Measurements from ENCODE around the gene OTUD3. TPM values are rescaled to one million over a fixed set of nuclear protein-coding genes. Genes with fewer than 3 reads are reported as not detected.
A peak's percentile ranks its signal among the peaks of the same experiment; 100 is the strongest.
"Not testable (repeated sequence)": the region's sequence is repeated elsewhere in the genome, so short reads cannot be mapped to it uniquely, and the experiment has no call there.

The OTUD3 gene, protein sequence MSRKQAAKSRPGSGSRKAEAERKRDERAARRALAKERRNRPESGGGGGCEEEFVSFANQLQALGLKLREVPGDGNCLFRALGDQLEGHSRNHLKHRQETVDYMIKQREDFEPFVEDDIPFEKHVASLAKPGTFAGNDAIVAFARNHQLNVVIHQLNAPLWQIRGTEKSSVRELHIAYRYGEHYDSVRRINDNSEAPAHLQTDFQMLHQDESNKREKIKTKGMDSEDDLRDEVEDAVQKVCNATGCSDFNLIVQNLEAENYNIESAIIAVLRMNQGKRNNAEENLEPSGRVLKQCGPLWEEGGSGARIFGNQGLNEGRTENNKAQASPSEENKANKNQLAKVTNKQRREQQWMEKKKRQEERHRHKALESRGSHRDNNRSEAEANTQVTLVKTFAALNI
- total RNA-seq: 7.4 TPM

DNA sequence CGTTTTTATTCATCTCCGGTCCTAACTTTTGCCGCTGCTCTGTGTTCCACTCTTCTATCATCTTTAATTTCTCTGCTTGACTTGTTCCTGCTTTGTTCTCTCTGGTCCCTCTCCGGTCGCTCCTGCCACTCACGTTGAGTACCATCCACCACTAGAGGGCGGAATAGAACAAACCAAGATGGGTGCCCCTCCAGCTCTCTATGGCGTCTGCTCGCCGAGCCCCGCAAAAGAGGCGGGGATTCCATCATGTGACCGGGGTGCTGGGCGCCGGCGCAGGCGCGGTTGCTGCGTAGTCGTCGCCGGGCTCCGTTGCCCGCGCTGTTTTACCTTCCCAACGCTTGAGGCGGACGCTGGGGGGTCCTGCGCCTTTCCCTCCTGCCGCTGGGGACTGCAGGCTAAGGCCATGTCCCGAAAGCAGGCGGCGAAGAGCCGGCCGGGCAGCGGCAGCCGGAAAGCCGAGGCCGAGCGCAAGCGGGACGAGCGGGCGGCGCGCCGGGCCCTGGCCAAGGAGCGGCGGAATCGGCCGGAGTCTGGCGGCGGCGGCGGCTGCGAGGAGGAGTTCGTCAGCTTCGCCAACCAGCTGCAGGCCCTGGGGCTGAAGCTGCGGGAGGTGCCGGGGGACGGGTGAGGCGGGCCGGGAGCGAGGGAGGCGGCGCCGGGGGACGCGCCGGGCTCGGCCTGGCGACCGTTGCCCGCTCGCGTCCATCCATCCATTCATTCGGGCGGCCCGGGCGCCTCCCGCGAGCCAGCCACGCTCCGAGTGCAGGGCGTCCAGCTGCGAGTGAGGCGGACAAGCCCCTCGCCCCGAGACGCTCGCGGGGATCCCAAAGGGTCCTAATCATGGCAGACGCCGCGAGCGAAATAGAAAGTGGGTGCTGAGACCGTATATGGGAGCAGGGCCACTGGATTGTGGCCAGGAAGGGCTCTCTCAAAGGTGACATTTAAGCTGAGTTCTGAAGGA is at the start of gene OTUD3:
TSS of gene OTUD3 (plus strand) at position 285 of the 961 bp plus-strand sequence. CDS start at position 404, 119 bp downstream.
- DNase-seq (ENCODE audit: low spot score): peak; percentile 97

GRCh38 chr1:19835578-19835977 is 46.6 kb upstream of the OTUD3 start:
- no peak for DNase-seq (ENCODE audit: low spot score)

GRCh38 chr1:19837866-19838265 is 44.3 kb upstream of the OTUD3 start:
- DNase-seq (ENCODE audit: low spot score): no peak

GRCh38 chr1:19840228-19840627 is 42.0 kb upstream of the OTUD3 start:
- DNase-seq (ENCODE audit: low spot score): no peak

DNA sequence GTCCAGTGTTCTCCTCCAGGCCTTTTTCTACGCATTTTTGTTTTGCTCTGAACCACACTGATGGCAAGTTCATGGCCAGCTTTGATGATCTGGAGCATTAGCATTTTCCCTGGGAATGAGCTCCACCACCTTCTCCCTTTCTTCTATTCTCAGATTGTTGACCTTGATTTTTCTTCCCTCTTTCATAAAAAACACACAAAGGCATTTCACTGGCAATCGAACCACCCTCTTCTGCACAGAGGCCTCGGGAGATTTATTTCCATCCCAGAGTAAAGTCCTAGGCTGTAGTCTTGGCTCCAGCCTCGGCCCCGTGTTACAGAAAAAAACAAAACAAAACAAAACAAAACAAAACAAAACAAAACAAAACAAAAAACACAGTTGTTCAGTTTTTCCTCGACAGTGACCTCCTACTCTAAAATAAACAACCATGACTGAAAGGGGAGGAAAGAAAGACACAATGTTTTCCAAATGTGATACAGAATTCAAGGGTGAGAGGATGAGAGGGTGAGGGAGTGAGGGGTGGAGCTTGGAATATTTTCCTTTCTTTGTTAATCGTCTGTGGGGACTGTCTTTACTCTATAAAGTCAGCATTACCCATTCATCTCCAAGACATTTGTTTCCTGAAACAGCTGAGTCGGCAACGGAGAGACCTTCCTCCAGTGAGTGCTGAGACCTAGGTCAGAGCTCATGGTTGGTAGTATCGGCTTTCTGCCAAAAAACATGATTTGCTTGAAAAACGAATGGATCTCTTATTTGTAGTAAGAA is 37.3 kb upstream of the OTUD3 start:
- no peak for DNase-seq (ENCODE audit: low spot score)

DNA sequence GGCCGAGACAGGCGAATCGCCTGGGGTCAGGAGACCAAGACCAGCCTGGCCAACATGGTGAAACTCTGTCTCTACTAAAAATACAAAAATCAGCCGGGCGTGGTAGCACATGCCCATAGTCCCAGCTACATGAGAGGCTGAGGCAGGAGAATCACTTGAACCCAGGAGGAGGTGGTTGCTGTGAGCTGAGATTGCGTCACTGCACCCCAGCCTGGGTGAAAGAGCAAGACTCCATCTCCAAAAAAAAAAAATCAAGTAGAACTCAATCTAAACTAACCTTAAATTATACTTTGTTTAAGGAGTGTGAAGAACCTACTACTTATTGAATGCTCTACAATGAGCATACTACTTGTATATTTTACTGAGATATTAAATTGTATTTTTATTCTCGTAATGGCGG is 36.6 kb upstream of the OTUD3 start:
- no peak for DNase-seq (ENCODE audit: low spot score)

DNA sequence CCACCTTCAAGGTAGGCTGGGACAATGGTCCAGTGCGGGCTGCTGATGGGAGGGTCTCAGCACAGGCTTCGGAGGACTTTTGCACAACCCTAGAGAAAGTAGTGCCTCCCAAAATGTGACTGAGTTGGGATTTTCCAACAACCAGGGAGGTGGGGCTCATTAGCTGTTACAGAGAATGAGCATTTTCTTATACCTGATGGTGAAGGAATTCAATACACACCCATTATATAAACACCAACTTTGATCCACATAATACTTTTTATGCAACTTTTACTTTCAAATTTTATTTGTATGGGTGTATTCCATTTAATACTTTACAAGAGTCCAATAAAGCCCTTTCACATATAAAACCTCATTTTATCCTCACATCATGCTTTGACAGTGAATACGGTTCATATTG is 35.9 kb upstream of the OTUD3 start:
- DNase-seq (ENCODE audit: low spot score): no peak

GRCh38 chr1:19847334-19847733 is 34.9 kb upstream of the OTUD3 start:
- not testable (repeated sequence) for DNase-seq (ENCODE audit: low spot score)

GRCh38 chr1:19849307-19849706 is 32.9 kb upstream of the OTUD3 start:
- DNase-seq (ENCODE audit: low spot score): not testable (repeated sequence)

- DNase-seq (ENCODE audit: low spot score): no peak
These were observed 32.0 kb upstream of the OTUD3 start for GRCh38 chr1:19850214-19850613.

GRCh38 chr1:19852036-19852435 is 30.2 kb upstream of the OTUD3 start:
- no peak for DNase-seq (ENCODE audit: low spot score)

GRCh38 chr1:19854866-19855265 is 27.3 kb upstream of the OTUD3 start:
- DNase-seq (ENCODE audit: low spot score): no peak

DNA sequence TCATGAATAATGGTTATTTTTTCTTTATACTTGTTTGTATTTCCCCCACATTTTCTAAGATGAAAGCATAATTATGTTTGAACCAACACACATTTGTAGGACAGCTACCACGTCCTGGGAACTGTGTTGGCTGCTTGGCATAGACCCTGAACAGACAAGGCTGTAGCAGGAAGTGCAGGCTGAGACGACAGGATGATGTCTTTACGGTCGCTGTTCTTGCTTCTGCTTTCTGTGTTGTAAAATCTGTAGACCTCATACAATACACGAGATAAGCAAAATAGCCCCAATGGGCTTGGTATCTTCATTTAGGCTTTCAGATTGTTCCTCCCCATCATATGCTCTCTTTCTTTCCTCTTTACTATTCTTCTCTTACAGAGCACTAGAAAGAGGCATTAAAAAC is 23.3 kb upstream of the OTUD3 start:
- DNase-seq (ENCODE audit: low spot score): no peak

DNA sequence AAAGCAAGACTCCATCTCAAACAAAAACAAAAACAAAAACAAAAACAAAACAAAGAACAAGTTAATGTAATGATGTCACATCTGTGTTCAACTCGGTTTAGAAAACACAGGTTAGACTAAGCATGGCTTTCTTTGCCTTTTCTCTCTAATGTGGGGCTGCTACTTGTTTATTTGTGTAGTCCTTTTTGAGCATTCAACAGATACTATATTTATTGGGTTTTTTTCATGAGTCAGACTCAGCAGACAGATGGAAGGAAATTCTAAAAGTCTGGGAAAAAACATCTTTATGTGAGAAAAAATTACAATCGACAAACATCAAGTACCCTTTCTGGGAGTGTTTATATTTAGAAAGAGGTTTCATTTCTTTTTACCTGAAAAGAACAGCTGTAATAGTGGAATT is 22.3 kb upstream of the OTUD3 start:
- no peak for DNase-seq (ENCODE audit: low spot score)

- DNase-seq (ENCODE audit: low spot score): no peak
These were observed 21.8 kb upstream of the OTUD3 start for GRCh38 chr1:19860418-19860817.

- DNase-seq (ENCODE audit: low spot score): peak; percentile 31
These were observed 21.2 kb upstream of the OTUD3 start for GRCh38 chr1:19861034-19861433.

- no peak for DNase-seq (ENCODE audit: low spot score)
These were observed 20.2 kb upstream of the OTUD3 start for GRCh38 chr1:19861842-19862530.

DNA sequence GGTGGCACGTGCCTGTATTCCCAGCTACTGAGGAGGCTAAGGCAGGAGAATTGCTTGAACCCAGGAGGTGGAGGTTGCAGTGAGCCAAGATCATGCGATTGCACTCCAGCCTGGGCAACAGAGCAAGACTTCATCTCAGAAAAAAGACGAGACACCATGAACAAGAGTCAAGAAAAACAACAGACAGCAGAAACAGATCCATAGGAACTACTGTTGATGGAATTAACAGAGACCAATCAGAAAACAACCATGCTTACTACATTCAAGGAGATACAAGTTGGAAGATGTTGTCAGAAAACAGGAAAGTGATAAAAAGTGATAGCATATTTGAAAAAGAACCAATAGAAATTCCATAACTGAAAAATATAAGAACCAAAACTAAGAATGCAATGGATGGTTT is 19.3 kb upstream of the OTUD3 start:
- no peak for DNase-seq (ENCODE audit: low spot score)

DNA sequence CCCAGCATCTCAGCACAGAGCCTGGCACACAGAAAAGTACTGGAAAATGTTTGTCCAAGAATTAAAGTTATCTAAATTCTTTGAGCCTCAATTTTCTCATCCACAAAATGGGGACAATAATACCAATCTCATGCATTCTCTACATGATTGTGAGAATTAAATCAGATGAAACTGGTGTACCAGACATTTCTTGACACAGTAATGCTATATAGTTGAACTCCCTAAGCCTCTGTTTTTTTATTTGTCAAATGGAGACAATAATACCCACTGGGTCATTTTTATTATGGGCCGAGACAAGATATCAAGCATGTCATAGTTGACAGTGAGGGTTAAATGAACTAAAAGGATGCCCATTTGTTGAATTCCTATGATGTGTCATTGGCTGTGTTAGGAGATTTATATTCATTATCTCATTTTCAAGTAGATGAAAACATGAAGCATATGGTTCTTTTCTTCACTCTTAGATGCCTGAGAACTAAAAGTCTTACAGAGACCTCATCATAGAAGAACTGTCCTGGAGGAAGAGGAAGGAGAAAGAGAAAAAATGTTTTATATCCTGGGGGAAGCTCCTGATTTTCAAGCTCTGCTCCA is 17.5 kb upstream of the OTUD3 start:
- no peak for DNase-seq (ENCODE audit: low spot score)

GRCh38 chr1:19866029-19866428 is 16.2 kb upstream of the OTUD3 start:
- DNase-seq (ENCODE audit: low spot score): no peak

DNA sequence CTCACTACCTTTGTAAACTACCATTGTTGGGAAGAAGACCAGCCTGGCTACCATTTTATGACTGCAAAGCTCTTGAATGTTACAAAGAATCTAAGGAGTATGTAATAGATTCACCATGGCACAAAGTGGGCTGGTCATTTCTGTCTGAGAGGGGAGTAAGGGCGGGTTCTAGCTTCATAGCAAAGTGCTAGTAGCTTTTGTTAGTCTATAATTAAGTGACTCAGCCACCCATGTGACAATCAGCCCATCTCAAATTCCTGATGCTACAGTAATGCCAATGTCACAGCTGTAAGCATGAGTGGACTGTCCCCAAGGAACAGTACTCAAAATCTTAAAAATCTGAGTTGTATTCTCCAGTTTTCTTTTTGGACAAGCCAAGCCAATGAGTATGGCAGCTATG is 15.4 kb upstream of the OTUD3 start:
- DNase-seq (ENCODE audit: low spot score): no peak

Data from mucosa of gallbladder (tissue), 1 donor.